ENCODE results near the gene CHSY3. TPM values are rescaled to one million over a fixed set of nuclear protein-coding genes. Genes with fewer than 3 reads are reported as not detected.

The CHSY3 gene
- total and polyA plus RNA-seq, 2 donors (not counting 1 experiment from before 2014, with no cell fraction given) = 0.51 to 0.99 TPM

GRCh38 chr5:130166839-130167490 lies 262.7 kb downstream of the CHSY3 start:
- no peak overlapping the region for H3K4me2 ChIP-seq (ENCODE audit: extremely low read depth, insufficient read depth, low read length)
- no peaks in the 10 kb centered on the region for H3K9me3 ChIP-seq (ENCODE audit: control insufficient read depth, insufficient read depth, low read depth, low read length)
- no peak overlapping the region for H3K27ac ChIP-seq (ENCODE audit: insufficient read depth, low read length)
- no peaks in the 10 kb centered on the region for H3K36me3 ChIP-seq (ENCODE audit: control insufficient read depth, insufficient read depth, low read length)
- H4K20me1 ChIP-seq (ENCODE audit: control insufficient read depth, extremely low read depth, insufficient read depth, low read length) = no peaks in the 10 kb centered on the region
- no peaks in the 10 kb centered on the region for H3K79me2 ChIP-seq (ENCODE audit: control insufficient read depth, insufficient read depth, low read length)
- no peak for DNase-seq (ENCODE audit: low read depth in 2 of 2)
- H3K4me3 ChIP-seq (replicated peaks in 1 of 4; ENCODE audit: control extremely low read depth in 1 of 4, insufficient read depth in 1 of 4, low read depth in 3 of 4, low read length in 4 of 4) = no peak overlapping the region
- H3K9ac ChIP-seq (ENCODE audit: insufficient read depth, low read length) = no peak overlapping the region
- TF ChIP-seq EZH2 (IDR thresholded peaks at IDR 0.05; ENCODE audit: low read length, missing control alignments) = no peak
- no peak for TF ChIP-seq CTCF (conservative IDR thresholded peaks at IDR 0.05 in 1 of 2, IDR thresholded peaks at IDR 0.05 in 1 of 2; ENCODE audit: low read depth in 1 of 2, low read length in 2 of 2)
- no peaks in the 10 kb centered on the region for H3K4me1 ChIP-seq (ENCODE audit: control insufficient read depth, extremely low read depth, insufficient read depth, low read length)
- H3K27me3 ChIP-seq (ENCODE audit: control insufficient read depth, insufficient read depth, low read length) = no peaks in the 10 kb centered on the region
- H2AFZ ChIP-seq (ENCODE audit: low read length) = no peak overlapping the region

- DNase-seq (ENCODE audit: low read depth in 2 of 2) = peak; percentile 71 to 75
- no peak overlapping the region for H3K4me2 ChIP-seq (ENCODE audit: extremely low read depth, insufficient read depth, low read length)
- TF ChIP-seq EZH2 (IDR thresholded peaks at IDR 0.05; ENCODE audit: low read length, missing control alignments) (no peak), CTCF (conservative IDR thresholded peaks at IDR 0.05 in 1 of 2, IDR thresholded peaks at IDR 0.05 in 1 of 2; ENCODE audit: low read depth in 1 of 2, low read length in 2 of 2) (no peak)
Measured at GRCh38 chr5:130168211-130168610, 263.9 kb downstream of the CHSY3 start.

GRCh38 chr5:130171699-130172098 lies 267.4 kb downstream of the CHSY3 start:
- Histone ChIP-seq H3K4me2 (ENCODE audit: extremely low read depth, insufficient read depth, low read length) (no peak overlapping the region), H3K27ac (ENCODE audit: insufficient read depth, low read length) (no peak overlapping the region), H4K20me1 (ENCODE audit: control insufficient read depth, extremely low read depth, insufficient read depth, low read length) (no peaks in the 10 kb centered on the region), H3K9me3 (ENCODE audit: control insufficient read depth, insufficient read depth, low read depth, low read length) (no peaks in the 10 kb centered on the region), H3K4me1 (ENCODE audit: control insufficient read depth, extremely low read depth, insufficient read depth, low read length) (no peaks in the 10 kb centered on the region), H3K4me3 (replicated peaks in 1 of 4; ENCODE audit: control extremely low read depth in 1 of 4, insufficient read depth in 1 of 4, low read depth in 3 of 4, low read length in 4 of 4) (no peak overlapping the region), H3K27me3 (ENCODE audit: control insufficient read depth, insufficient read depth, low read length) (no peaks in the 10 kb centered on the region), H3K79me2 (ENCODE audit: control insufficient read depth, insufficient read depth, low read length) (no peaks in the 10 kb centered on the region), H3K36me3 (ENCODE audit: control insufficient read depth, insufficient read depth, low read length) (no peaks in the 10 kb centered on the region), H3K9ac (ENCODE audit: insufficient read depth, low read length) (no peak overlapping the region), H2AFZ (ENCODE audit: low read length) (no peak overlapping the region)
- no peak for DNase-seq (ENCODE audit: low read depth in 2 of 2)
- TF ChIP-seq CTCF (conservative IDR thresholded peaks at IDR 0.05 in 1 of 2, IDR thresholded peaks at IDR 0.05 in 1 of 2; ENCODE audit: low read depth in 1 of 2, low read length in 2 of 2) (no peak), EZH2 (IDR thresholded peaks at IDR 0.05; ENCODE audit: low read length, missing control alignments) (no peak)

More at GRCh38 chr5:130168211-130168610, 263.9 kb downstream of the CHSY3 start:
- Histone ChIP-seq H3K79me2 (ENCODE audit: control insufficient read depth, insufficient read depth, low read length) (no peaks in the 10 kb centered on the region), H3K4me1 (ENCODE audit: control insufficient read depth, extremely low read depth, insufficient read depth, low read length) (no peaks in the 10 kb centered on the region), H4K20me1 (ENCODE audit: control insufficient read depth, extremely low read depth, insufficient read depth, low read length) (no peaks in the 10 kb centered on the region), H3K4me3 (replicated peaks in 1 of 4; ENCODE audit: control extremely low read depth in 1 of 4, insufficient read depth in 1 of 4, low read depth in 3 of 4, low read length in 4 of 4) (no peak overlapping the region), H3K9ac (ENCODE audit: insufficient read depth, low read length) (no peak overlapping the region), H3K27me3 (ENCODE audit: control insufficient read depth, insufficient read depth, low read length) (no peaks in the 10 kb centered on the region), H3K27ac (ENCODE audit: insufficient read depth, low read length) (no peak overlapping the region), H3K36me3 (ENCODE audit: control insufficient read depth, insufficient read depth, low read length) (no peaks in the 10 kb centered on the region), H3K9me3 (ENCODE audit: control insufficient read depth, insufficient read depth, low read depth, low read length) (no peaks in the 10 kb centered on the region), H2AFZ (ENCODE audit: low read length) (no peak overlapping the region)

Measured in fibroblast of lung (primary cell).